COLO829 (cell line): ENCODE measurements around the gene PARP3.

Experiments
- DNase-seq: peaks from one replicate; pipeline ENCODE4 v3.0.0; 2012; ENCODE audit warnings: low spot score

PARP3 gene

DNA sequence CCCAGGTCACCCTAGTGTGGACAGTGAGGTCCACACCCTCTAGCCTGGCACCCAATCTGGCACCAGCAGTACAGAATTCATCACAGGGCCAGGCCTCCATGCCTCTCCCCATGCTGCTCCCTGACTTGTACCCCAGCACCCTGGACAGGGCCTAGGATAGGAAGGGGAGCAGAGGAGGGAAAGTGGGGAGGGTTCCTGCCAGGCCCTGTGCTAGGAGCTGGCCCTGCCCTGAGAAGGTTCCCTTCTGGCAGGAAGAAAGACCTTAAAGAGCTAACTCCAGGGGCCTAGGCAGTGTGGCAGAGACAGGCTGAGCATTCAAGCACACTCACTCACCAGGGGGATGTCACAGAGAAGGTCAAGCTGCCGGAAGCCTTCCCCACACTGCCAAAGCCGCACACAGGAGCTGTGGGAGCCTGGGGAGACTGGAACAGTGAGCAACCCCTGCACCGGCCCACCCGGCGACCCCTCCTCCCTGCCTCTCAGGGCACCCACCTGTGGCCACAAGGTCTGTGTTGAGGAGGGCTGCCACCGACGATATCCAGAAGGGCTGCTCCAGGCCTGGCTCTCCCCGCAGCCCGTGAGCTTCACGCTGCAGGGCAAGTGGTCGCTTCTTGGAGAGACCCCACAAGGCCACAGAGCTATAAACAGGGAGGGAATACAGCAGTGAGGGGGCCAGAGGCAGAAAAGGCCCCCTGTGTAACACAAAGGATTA, 7.9 kb upstream of the PARP3 start:
- no peak for DNase-seq

DNA sequence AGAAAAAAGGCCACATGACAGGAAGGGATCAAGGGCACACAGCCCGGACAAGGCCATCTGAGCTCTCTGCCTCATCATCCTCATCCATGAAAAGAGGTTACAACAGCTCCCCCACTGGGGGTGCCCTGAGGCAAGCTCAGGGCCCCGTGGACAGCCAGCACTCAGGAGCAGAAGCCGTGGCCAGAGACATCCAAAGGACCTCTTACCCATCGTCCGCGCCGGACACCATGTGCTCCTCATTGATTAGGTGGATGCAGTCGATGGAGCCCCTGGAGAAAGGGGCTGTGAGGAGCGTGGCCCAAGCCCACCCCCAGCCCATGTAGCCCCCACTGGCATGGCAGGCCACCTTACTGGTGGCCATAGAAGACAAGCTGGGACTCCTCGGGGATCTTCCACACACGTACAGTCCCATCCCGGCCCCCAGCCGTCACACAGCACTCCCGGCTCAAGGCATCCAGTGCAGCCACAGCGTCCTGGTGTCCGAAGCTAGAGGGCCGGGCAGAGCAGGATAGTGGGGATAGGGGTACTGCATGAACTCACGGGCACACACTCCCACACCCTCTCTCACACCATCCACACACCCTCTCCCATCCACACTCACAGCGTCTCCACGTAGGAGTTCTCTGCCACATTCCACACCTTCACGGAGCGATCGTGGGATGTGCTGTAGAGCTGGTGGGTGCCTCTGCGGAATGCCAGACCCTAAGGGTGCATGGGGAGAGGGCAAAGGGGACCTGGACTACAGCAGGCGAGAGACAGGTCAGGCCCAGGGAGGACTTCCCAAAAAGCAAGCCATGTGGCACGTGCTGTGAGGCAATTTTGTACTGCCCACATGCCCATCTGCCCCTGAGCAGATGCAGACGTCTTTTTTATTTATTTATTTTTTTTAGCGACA, 6.9 kb upstream of the PARP3 start:
- no peak for DNase-seq

DNA sequence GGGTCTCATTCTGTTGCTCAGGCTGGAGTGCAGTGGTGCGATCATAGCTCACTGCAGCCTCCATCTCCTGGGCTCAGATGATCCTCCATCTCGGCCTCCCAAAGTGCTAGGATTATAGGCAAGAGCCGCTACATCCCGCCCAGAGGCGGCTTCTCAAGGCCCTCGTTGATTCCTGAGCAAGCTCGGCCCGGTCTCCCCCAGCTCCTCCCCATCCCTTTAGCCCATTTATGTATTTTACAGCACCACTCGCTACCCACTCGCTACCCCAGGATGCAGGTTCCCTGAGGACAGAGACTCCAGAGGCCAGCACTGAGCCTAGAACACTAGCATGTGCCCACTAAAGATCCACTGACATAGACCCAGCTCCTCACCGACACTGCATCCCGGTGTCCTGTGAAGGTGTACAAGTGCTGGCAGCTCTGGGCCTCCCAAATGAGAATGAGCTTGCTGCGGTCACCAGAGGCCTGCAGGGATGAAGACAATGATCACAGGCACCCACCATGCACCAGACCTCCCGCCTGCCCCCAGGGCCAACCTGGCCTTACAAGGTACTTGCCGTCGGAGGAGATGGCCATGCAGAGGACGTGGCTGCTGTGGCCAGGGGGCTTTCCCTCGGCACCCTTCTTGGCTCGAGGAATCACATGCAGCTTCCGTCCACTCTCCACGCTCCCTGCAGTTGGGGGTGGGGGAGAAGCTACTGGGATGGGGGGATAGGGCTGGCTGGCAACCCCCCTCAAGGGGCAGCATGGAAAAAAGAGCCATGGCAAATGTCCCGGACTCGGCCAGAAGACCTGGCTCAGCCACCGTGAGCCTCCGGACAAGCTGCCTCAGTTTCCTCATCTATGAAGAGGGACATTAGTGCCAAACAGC, 6.0 kb upstream of the PARP3 start:
- no peak for DNase-seq

DNA sequence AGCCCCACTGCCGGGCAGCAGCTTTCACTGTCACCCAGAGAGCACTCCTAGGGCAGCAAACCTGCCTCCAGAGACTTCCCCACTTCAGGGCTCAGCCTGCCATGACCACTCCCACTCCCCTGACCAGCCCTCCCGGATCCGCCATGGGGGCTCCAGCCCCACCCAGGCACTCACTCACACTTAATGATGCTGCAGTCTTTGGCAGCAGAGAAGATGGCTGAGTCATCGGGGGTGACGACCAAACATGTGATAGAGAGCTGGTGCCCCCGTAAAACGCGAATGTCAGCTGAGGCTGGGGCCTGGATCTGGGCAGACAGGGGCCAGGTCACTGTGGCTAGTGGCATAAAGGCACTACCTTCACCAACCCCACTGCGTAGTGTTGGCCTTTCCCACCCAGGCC, 5.1 kb upstream of the PARP3 start:
- no peak for DNase-seq

- DNase-seq, result no peak
Observed at GRCh38 chr3:51937611-51938450, 4.3 kb upstream of the PARP3 start.

DNA sequence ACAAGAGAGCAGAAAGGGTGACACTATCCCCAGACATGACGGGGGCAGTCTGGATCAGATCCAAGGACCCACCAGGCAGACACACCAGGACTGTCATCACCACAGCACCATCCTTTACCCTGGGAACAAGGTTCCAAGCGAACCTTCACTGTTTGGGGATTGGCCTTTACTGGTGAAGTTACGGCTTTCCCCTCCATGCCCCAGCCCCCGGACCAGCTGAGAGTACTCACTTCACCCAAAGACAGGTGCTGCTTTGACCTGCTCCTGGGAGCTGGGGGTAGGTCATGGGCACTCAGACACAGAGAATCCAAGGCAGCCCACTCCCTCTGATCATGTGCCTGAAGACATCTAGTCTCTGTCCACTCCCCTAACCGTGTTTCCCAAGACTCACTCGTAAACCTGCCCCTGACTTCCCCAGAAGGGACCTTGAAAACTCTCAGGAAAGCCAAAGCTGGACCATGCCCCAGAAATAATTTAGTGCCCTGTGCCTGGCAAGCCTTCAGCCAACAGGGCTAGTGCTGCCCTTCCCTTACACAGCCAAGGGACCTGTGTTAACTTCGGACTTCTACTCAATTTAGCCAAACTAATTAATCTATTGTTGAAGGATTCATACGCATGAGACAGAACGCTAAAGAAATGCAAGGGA, 3.3 kb upstream of the PARP3 start:
- DNase-seq, result no peak

GRCh38 chr3:51940648-51941462, 1.3 kb upstream of the PARP3 start:
- DNase-seq, result peak; percentile 37

- DNase-seq, result no peak
Observed at GRCh38 chr3:51941463-51941797, 733 bp upstream of the PARP3 start.

DNA sequence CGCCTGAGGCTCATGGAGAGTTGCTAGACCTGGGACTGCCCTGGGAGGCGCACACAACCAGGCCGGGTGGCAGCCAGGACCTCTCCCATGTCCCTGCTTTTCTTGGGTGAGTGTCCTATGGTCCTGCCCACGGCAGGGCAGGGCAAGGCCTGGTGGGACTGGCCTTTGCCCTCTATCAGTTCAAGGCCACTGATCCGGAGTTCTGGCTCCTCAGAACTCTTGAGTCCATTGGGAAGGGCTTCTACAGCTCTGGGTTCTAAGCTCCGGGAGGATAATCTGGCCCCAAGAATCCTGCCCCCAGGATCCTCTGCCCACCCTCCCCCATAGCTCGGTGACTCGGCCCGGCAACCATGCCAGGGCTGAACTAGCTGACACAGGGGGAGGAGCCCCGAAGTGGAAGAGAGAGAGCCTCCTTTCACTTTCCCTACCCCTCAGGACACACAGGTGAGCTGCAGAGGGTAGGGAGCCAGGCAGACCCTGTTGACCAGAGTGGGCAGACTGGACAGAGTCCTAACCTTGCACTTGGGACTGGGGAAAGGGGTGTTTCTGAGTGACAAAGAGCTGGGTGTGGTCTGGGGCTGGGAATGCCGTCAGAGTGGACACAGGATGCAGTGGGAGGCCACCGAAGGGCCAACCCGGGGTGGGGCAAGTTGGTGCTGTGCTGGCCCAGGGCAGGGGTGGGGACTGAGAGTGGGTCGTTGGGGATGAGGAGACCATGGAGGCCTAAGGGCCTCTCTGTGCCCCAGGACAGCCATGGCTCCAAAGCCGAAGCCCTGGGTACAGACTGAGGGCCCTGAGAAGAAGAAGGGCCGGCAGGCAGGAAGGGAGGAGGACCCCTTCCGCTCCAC, 664 bp downstream of the PARP3 start:
- DNase-seq, result peak; percentile 79

GRCh38 chr3:51943451-51944391, 1.6 kb downstream of the PARP3 start:
- no peak for DNase-seq

DNA sequence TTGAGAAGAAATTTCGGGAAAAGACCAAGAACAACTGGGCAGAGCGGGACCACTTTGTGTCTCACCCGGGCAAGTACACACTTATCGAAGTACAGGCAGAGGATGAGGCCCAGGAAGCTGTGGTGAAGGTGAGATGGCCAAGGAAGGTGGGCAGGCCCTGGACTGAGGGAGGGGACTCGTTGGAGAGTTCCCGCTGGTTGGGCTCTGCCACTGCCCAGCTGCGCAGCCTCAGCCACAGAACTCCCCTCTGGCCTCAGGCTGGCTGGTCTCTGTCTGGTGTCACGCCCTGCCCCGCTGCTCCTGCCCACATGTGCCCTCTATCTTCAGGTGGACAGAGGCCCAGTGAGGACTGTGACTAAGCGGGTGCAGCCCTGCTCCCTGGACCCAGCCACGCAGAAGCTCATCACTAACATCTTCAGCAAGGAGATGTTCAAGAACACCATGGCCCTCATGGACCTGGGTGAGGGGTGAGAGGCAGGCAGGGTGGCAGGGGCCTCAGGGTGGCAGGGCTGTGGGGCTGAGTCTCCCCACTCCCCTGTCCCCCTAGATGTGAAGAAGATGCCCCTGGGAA, 2.4 kb downstream of the PARP3 start:
- no peak for DNase-seq

GRCh38 chr3:51945031-51945840, 3.1 kb downstream of the PARP3 start:
- DNase-seq, result no peak

DNA sequence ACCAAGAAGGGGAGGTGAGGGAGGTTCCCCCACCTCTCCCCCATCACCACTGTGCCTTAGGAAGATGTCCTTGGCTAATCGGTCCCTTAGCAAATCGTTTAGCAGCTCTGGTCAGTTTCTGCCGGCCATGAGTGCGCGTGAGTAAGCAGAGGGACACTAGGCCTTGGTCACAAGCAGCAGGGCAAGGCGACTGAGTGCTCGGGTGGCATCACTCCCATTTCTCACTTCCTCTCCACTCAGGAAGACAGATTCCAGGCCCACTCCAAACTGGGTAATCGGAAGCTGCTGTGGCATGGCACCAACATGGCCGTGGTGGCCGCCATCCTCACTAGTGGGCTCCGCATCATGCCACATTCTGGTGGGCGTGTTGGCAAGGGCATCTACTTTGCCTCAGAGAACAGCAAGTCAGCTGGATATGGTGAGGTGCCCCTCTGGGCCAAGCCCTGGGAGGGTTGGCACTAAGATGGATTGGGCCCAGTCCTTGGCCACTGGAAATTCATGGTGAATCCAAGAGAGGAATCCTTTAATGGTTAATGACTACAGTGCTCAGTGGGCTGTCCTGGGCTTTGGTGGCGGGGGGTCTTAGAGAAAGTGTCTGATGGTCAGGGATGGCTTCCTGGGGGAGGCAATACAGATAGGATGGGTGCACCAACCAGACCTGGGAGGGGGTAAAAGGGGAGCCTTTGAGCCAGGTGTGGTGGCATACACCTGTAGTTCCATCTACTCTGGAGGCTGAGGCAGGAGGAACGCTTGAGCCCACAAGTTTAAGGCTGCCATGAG, 4.0 kb downstream of the PARP3 start:
- DNase-seq, result no peak

DNA sequence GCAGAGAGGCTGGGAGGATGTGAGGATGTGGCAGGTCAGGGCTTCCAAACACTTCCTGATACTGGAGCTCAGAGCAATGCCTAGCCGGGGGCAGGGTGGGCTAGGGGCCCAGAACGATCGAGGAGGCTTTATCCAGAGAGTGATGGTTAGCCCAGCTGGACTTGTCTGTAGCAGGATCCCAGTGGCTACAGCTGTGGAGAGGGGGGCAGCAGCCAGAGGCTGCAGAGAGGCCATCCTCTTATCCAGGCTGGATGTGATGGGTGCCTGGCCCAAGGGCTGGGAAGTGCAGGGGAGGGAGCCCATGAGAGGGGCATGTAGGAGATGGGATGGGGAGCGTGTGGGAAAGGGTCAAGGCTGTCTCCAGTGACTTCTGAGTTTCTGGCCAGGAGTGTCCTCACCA, 4.6 kb downstream of the PARP3 start:
- DNase-seq, result no peak

DNA sequence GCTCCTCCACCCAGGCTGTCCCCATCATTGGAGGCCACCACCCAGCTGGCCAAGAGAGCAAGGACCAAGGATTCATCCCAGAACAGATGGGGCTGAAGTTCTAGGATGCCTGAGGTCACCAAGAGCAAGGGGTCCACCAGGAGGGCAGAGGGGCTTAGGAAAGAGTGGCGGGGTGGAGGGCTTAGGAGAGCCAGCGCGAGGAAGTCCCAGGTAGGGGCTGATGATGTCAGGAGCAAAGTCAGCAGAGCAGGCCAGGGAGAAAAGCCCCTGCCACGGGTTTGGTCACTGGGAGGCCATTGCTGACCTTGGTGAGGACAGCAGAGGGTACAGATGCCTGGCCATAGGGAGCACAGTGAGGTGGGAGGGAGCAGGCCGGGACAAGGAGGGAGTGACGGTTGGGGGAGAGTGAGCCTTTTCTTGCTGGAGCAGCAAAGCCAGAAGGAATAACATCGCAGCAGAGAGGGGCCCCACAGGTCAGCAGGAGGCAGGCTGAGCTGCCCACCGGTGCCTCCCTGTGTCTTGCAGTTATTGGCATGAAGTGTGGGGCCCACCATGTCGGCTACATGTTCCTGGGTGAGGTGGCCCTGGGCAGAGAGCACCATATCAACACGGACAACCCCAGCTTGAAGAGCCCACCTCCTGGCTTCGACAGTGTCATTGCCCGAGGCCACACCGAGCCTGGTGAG, 5.2 kb downstream of the PARP3 start:
- DNase-seq, result no peak
